Osteocyte (in vitro differentiated cells): ENCODE data around the gene KAZN. TPM values are rescaled to one million over a fixed set of nuclear protein-coding genes. Genes with fewer than 3 reads are reported as not detected.

Experiments used
- DNase-seq: peaks from one replicate; pipeline ENCODE4 v3.0.0; 2021; ENCODE audit warnings: mixed read lengths; ENCODE audit not compliant: unreplicated experiment; ENCODE audit errors: extremely low spot score
- H3K27ac Mint-ChIP-seq: one replicate; pipeline ENCODE4 v1.8.0; 2021; ENCODE audit warnings: mild to moderate bottlenecking, mixed read lengths; ENCODE audit not compliant: unreplicated experiment
- H3K27me3 Mint-ChIP-seq: one replicate; pipeline ENCODE4 v1.8.0; 2021; ENCODE audit warnings: mixed read lengths; ENCODE audit not compliant: unreplicated experiment
- H3K36me3 Mint-ChIP-seq: one replicate; pipeline ENCODE4 v1.8.0; 2021; ENCODE audit warnings: mixed read lengths; ENCODE audit not compliant: unreplicated experiment
- H3K4me1 Mint-ChIP-seq: one replicate; pipeline ENCODE4 v1.8.0; 2021; ENCODE audit warnings: mixed read lengths; ENCODE audit not compliant: unreplicated experiment
- H3K4me3 Mint-ChIP-seq: one replicate; pipeline ENCODE4 v1.8.0; 2021; ENCODE audit warnings: mild to moderate bottlenecking, moderate library complexity, mixed read lengths; ENCODE audit not compliant: unreplicated experiment
- H3K9me3 Mint-ChIP-seq: one replicate; pipeline ENCODE4 v1.8.0; 2021; ENCODE audit warnings: mixed read lengths; ENCODE audit not compliant: unreplicated experiment
- total RNA-seq: library from RNA; stranded (reverse); gene quantifications from 2 replicates; pipeline ENCODE4 v1.2.1, GENCODE V29; 2021
- TF ChIP-seq, protein P1 (sequence below): fragments of 200-600 bp; sonication (generic); IDR thresholded peaks from 2 replicates; pipeline ENCODE4 v1.5.0; 2021; ENCODE audit warnings: antibody characterized with exemption, mild to moderate bottlenecking, moderate library complexity

Gene KAZN
- total RNA-seq, 1 donor from 2014 or later = 47.1 TPM

- Mint-ChIP-seq H3K9me3 (no peaks in the 10 kb centered on the region), H3K36me3 (no peaks in the 10 kb centered on the region), H3K4me3 (no peak overlapping the region), H3K4me1 (no peaks in the 10 kb centered on the region), H3K27ac (no peak overlapping the region), H3K27me3 (no peaks in the 10 kb centered on the region)
- no peak for DNase-seq
- TF ChIP-seq, protein P1, sequence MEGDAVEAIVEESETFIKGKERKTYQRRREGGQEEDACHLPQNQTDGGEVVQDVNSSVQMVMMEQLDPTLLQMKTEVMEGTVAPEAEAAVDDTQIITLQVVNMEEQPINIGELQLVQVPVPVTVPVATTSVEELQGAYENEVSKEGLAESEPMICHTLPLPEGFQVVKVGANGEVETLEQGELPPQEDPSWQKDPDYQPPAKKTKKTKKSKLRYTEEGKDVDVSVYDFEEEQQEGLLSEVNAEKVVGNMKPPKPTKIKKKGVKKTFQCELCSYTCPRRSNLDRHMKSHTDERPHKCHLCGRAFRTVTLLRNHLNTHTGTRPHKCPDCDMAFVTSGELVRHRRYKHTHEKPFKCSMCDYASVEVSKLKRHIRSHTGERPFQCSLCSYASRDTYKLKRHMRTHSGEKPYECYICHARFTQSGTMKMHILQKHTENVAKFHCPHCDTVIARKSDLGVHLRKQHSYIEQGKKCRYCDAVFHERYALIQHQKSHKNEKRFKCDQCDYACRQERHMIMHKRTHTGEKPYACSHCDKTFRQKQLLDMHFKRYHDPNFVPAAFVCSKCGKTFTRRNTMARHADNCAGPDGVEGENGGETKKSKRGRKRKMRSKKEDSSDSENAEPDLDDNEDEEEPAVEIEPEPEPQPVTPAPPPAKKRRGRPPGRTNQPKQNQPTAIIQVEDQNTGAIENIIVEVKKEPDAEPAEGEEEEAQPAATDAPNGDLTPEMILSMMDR = no peak
These were observed 69.1 kb downstream of the KAZN start for GRCh38 chr1:14667651-14667984.

- H3K4me3 Mint-ChIP-seq = no peak overlapping the region
These were observed 70.1 kb downstream of the KAZN start for GRCh38 chr1:14668538-14668937.

DNA sequence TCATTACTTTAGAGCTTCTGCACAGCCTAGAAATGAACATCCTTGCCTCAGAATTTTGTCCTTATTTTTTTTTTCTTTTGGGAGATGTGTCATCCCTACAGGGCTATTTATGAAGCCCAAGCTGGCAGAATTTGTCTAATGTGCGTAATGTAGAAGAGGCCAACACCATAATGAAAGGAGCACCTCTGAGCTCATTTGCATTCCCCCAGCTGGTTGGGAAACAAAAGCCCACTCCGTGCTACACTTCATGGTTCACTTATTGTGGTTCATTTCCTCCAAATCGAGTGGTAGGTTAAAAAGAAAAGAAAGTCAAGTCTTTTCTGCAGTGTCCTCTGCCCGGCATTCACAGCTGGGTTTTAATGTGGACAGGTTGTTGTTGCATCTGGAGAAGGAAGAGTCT lies 73.5 kb downstream of the KAZN start:
- Mint-ChIP-seq H3K36me3 (no peaks in the 10 kb centered on the region), H3K27ac (no peak overlapping the region), H3K4me3 (no peak overlapping the region), H3K4me1 (no peaks in the 10 kb centered on the region), H3K27me3 (no peaks in the 10 kb centered on the region), H3K9me3 (peaks cover 6% of the 10 kb centered on the region)
- TF ChIP-seq, protein P1 = no peak
- DNase-seq = no peak

More at GRCh38 chr1:14668538-14668937, 70.1 kb downstream of the KAZN start:
- Mint-ChIP-seq H3K27me3 (no peaks in the 10 kb centered on the region), H3K9me3 (no peaks in the 10 kb centered on the region), H3K4me1 (no peaks in the 10 kb centered on the region), H3K27ac (no peak overlapping the region), H3K36me3 (no peaks in the 10 kb centered on the region)
- TF ChIP-seq, protein P1 = no peak
- no peak for DNase-seq

DNA sequence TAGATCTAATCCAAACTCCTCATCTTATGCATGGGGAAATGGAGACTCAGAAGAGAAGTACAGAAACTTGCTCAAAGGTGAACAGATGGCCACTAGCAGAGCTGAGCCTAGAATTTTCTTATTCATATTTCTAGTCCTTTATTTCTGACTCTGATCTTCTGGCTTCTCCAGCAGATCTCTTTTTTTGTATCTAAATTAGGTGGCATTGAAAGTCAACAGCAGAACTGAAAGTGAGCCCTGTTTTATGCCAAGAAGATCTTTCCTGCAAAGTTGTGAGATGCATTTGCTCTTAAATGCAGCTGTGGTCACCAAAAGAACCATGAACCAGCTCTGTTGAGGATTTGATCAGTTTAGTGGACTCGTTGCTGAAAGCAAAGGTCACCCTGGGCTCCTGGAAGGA lies 75.5 kb downstream of the KAZN start:
- DNase-seq = no peak
- Mint-ChIP-seq H3K4me3 (no peak overlapping the region), H3K36me3 (no peaks in the 10 kb centered on the region), H3K27me3 (no peaks in the 10 kb centered on the region), H3K27ac (no peak overlapping the region), H3K4me1 (no peaks in the 10 kb centered on the region), H3K9me3 (peaks cover 6% of the 10 kb centered on the region)
- TF ChIP-seq, protein P1 = no peak

GRCh38 chr1:14676400-14676799 lies 77.9 kb downstream of the KAZN start:
- TF ChIP-seq, protein P1 = no peak
- Mint-ChIP-seq H3K36me3 (no peaks in the 10 kb centered on the region), H3K4me3 (no peak overlapping the region), H3K4me1 (no peaks in the 10 kb centered on the region), H3K27ac (no peak overlapping the region), H3K27me3 (no peaks in the 10 kb centered on the region), H3K9me3 (peaks cover 6% of the 10 kb centered on the region)
- DNase-seq = no peak
